SK-N-SH treated with all-trans-retinoic acid at 6 μM for 48 hours (cell line): Measurements from ENCODE around the gene DPP6.

Experiments used
- CSDC2 ChIP-seq: fragments of 250-450 bp; sonication (Bioruptor Pico); IDR thresholded peaks from 2 replicates; pipeline ENCODE4 v1.5.0; 2020; ENCODE audit warnings: mild to moderate bottlenecking, moderate library complexity
- GLIS3 ChIP-seq: fragments of 250-450 bp; sonication (Bioruptor Pico); IDR thresholded peaks from 2 replicates; pipeline ENCODE4 v1.5.0; 2020; ENCODE audit warnings: mild to moderate bottlenecking, moderate library complexity
- OSR1 ChIP-seq: fragments of 250-450 bp; sonication (Bioruptor Pico); IDR thresholded peaks from 2 replicates; pipeline ENCODE4 v1.8.0; 2022; ENCODE audit warnings: moderate library complexity, mild to moderate bottlenecking, inconsistent platforms
- TCF4 ChIP-seq: fragments of 250-450 bp; sonication (Bioruptor Pico); IDR thresholded peaks from 2 replicates; pipeline ENCODE4 v1.8.0; 2021; ENCODE audit warnings: mild to moderate bottlenecking, moderate library complexity, borderline replicate concordance
- ZFP30 ChIP-seq: fragments of 450-650 bp; formaldehyde crosslinking; IDR thresholded peaks from 2 replicates; pipeline ENCODE4 v1.5.0; 2022; ENCODE audit warnings: mild to moderate bottlenecking, moderate library complexity
- ZNF70 ChIP-seq: fragments of 450-650 bp; formaldehyde crosslinking; IDR thresholded peaks from 2 replicates; pipeline ENCODE4 v1.5.0; 2020; ENCODE audit warnings: mild to moderate bottlenecking, moderate library complexity
- TF ChIP-seq, protein P1 (sequence below): fragments of 250-450 bp; sonication (Bioruptor Pico); IDR thresholded peaks from 2 replicates; pipeline ENCODE4 v1.8.0; 2021; ENCODE audit warnings: low read depth, mild to moderate bottlenecking, moderate library complexity, borderline replicate concordance
- TF ChIP-seq, protein P2 (sequence below): fragments of 250-450 bp; sonication (Bioruptor Pico); IDR thresholded peaks from 2 replicates; pipeline ENCODE4 v1.5.1; 2021; ENCODE audit warnings: mild to moderate bottlenecking, moderate library complexity
- TF ChIP-seq, protein P3 (sequence below): fragments of 250-450 bp; sonication (Bioruptor Pico); IDR thresholded peaks from 2 replicates; pipeline ENCODE4 v1.5.1; 2020; ENCODE audit warnings: low read depth, mild to moderate bottlenecking, moderate library complexity
- TF ChIP-seq, protein P4 (sequence below): fragments of 250-450 bp; sonication (Bioruptor Pico); IDR thresholded peaks from 2 replicates; pipeline ENCODE4 v1.5.0; 2020; ENCODE audit warnings: mild to moderate bottlenecking, moderate library complexity
- TF ChIP-seq, protein P5 (sequence below): fragments of 250-450 bp; sonication (Bioruptor Pico); IDR thresholded peaks from 2 replicates; pipeline ENCODE4 v1.8.0; 2020; ENCODE audit warnings: mild to moderate bottlenecking, moderate library complexity, borderline replicate concordance

DNA sequence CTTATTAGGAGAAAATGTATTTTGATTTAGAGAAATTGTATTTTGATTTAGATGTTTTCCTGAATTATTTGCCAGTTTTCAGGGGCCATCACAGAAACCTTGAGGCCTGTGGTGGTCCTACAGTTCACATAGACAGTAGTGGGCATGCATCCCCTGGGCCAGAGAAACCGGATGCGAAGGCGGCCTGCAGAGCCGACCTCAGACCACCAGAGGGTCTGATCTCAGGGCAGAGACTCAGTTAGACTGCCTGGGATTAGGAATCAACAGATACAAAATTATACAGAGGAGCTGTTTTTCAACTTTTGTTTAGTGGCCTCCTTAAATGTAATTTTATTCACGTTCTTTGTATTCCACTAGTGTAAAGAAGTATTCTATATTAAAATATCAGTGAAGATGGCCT lies 792.3 kb downstream of the DPP6 start:
- no peak for TF ChIP-seq GLIS3 (CRISPR knock-in tag)
- TF ChIP-seq, protein P1, sequence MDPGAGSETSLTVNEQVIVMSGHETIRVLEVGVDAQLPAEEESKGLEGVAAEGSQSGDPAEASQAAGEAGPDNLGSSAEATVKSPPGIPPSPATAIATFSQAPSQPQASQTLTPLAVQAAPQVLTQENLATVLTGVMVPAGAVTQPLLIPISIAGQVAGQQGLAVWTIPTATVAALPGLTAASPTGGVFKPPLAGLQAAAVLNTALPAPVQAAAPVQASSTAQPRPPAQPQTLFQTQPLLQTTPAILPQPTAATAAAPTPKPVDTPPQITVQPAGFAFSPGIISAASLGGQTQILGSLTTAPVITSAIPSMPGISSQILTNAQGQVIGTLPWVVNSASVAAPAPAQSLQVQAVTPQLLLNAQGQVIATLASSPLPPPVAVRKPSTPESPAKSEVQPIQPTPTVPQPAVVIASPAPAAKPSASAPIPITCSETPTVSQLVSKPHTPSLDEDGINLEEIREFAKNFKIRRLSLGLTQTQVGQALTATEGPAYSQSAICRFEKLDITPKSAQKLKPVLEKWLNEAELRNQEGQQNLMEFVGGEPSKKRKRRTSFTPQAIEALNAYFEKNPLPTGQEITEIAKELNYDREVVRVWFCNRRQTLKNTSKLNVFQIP (CRISPR knock-in tag) = no peak
- TF ChIP-seq ZNF70 = no peak
- TF ChIP-seq, protein P2, sequence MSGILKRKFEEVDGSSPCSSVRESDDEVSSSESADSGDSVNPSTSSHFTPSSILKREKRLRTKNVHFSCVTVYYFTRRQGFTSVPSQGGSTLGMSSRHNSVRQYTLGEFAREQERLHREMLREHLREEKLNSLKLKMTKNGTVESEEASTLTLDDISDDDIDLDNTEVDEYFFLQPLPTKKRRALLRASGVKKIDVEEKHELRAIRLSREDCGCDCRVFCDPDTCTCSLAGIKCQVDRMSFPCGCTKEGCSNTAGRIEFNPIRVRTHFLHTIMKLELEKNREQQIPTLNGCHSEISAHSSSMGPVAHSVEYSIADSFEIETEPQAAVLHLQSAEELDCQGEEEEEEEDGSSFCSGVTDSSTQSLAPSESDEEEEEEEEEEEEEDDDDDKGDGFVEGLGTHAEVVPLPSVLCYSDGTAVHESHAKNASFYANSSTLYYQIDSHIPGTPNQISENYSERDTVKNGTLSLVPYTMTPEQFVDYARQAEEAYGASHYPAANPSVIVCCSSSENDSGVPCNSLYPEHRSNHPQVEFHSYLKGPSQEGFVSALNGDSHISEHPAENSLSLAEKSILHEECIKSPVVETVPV (CRISPR knock-in tag) = no peak
- no peak for TF ChIP-seq OSR1
- TF ChIP-seq CSDC2 (CRISPR knock-in tag) = no peak
- TF ChIP-seq, protein P3, sequence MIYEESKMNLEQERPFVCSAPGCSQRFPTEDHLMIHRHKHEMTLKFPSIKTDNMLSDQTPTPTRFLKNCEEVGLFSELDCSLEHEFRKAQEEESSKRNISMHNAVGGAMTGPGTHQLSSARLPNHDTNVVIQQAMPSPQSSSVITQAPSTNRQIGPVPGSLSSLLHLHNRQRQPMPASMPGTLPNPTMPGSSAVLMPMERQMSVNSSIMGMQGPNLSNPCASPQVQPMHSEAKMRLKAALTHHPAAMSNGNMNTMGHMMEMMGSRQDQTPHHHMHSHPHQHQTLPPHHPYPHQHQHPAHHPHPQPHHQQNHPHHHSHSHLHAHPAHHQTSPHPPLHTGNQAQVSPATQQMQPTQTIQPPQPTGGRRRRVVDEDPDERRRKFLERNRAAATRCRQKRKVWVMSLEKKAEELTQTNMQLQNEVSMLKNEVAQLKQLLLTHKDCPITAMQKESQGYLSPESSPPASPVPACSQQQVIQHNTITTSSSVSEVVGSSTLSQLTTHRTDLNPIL (CRISPR knock-in tag) = no peak
- TF ChIP-seq ZFP30 (CRISPR knock-in tag) = no peak
- TF ChIP-seq, protein P4, sequence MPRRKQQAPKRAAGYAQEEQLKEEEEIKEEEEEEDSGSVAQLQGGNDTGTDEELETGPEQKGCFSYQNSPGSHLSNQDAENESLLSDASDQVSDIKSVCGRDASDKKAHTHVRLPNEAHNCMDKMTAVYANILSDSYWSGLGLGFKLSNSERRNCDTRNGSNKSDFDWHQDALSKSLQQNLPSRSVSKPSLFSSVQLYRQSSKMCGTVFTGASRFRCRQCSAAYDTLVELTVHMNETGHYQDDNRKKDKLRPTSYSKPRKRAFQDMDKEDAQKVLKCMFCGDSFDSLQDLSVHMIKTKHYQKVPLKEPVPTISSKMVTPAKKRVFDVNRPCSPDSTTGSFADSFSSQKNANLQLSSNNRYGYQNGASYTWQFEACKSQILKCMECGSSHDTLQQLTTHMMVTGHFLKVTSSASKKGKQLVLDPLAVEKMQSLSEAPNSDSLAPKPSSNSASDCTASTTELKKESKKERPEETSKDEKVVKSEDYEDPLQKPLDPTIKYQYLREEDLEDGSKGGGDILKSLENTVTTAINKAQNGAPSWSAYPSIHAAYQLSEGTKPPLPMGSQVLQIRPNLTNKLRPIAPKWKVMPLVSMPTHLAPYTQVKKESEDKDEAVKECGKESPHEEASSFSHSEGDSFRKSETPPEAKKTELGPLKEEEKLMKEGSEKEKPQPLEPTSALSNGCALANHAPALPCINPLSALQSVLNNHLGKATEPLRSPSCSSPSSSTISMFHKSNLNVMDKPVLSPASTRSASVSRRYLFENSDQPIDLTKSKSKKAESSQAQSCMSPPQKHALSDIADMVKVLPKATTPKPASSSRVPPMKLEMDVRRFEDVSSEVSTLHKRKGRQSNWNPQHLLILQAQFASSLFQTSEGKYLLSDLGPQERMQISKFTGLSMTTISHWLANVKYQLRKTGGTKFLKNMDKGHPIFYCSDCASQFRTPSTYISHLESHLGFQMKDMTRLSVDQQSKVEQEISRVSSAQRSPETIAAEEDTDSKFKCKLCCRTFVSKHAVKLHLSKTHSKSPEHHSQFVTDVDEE (CRISPR knock-in tag) = no peak
- no peak for TF ChIP-seq TCF4 (CRISPR knock-in tag)
- TF ChIP-seq, protein P5, sequence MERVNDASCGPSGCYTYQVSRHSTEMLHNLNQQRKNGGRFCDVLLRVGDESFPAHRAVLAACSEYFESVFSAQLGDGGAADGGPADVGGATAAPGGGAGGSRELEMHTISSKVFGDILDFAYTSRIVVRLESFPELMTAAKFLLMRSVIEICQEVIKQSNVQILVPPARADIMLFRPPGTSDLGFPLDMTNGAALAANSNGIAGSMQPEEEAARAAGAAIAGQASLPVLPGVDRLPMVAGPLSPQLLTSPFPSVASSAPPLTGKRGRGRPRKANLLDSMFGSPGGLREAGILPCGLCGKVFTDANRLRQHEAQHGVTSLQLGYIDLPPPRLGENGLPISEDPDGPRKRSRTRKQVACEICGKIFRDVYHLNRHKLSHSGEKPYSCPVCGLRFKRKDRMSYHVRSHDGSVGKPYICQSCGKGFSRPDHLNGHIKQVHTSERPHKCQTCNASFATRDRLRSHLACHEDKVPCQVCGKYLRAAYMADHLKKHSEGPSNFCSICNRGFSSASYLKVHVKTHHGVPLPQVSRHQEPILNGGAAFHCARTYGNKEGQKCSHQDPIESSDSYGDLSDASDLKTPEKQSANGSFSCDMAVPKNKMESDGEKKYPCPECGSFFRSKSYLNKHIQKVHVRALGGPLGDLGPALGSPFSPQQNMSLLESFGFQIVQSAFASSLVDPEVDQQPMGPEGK (CRISPR knock-in tag) = no peak
